Stimulated activated naive CD4-positive, alpha-beta T cell treated with Interleukin-2 at 50 U/mL for 16 hours (primary cell): Measurements from ENCODE around the gene RYR1.
A peak's percentile ranks its signal among the peaks of the same experiment; 100 is the strongest.
"Not testable (repeated sequence)": the region's sequence is repeated elsewhere in the genome, so short reads cannot be mapped to it uniquely, and the experiment has no call there.

Source experiments
- DNase-seq: peaks from one replicate; lab custom pipeline; 2025; lab: John Stamatoyannopoulos, UW

RYR1 gene

GRCh38 chr19:38561658-38562057, 128.2 kb downstream of the RYR1 start:
- DNase-seq, result no peak

GRCh38 chr19:38562096-38562495, 128.6 kb downstream of the RYR1 start:
- DNase-seq, result no peak

GRCh38 chr19:38563475-38563874, 130.0 kb downstream of the RYR1 start:
- DNase-seq, result no peak

- peak; percentile 14 for DNase-seq
Measured at GRCh38 chr19:38564981-38565690, 131.6 kb downstream of the RYR1 start.

- no peak for DNase-seq
Measured at GRCh38 chr19:38565691-38566105, 132.2 kb downstream of the RYR1 start.

- DNase-seq, result no peak
Measured at GRCh38 chr19:38569368-38569983, 136.0 kb downstream of the RYR1 start.

- DNase-seq, result no peak
Measured at GRCh38 chr19:38571682-38572081, 138.2 kb downstream of the RYR1 start.

- no peak for DNase-seq
Measured at GRCh38 chr19:38577826-38578225, 144.3 kb downstream of the RYR1 start.

- DNase-seq, result not testable (repeated sequence)
Measured at GRCh38 chr19:38579304-38579703, 145.8 kb downstream of the RYR1 start.

- no peak for DNase-seq
Measured at GRCh38 chr19:38580080-38580479, 146.6 kb downstream of the RYR1 start.

GRCh38 chr19:38583219-38583984, 149.9 kb downstream of the RYR1 start:
- DNase-seq, result no peak

GRCh38 chr19:38583985-38584305, 150.5 kb downstream of the RYR1 start:
- no peak for DNase-seq

GRCh38 chr19:38587562-38587961, 154.1 kb downstream of the RYR1 start:
- no peak for DNase-seq

GRCh38 chr19:38588041-38588440, 154.6 kb downstream of the RYR1 start:
- DNase-seq, result no peak

GRCh38 chr19:38592940-38593339, 159.4 kb downstream of the RYR1 start:
- no peak for DNase-seq

GRCh38 chr19:38596057-38596981, 162.8 kb downstream of the RYR1 start:
- DNase-seq, result no peak

GRCh38 chr19:38597075-38597474, 163.6 kb downstream of the RYR1 start:
- DNase-seq, result no peak

- no peak for DNase-seq
Measured at GRCh38 chr19:38599722-38600121, 166.2 kb downstream of the RYR1 start.

GRCh38 chr19:38602856-38603255, 169.4 kb downstream of the RYR1 start:
- DNase-seq, result not testable (repeated sequence)

GRCh38 chr19:38606131-38606530, 172.6 kb downstream of the RYR1 start:
- DNase-seq, result no peak

- no peak for DNase-seq
Measured at GRCh38 chr19:38614289-38614688, 180.8 kb downstream of the RYR1 start.

- no peak for DNase-seq
Measured at GRCh38 chr19:38615007-38615581, 181.6 kb downstream of the RYR1 start.
